DMS53 (cell line): ENCODE data around the gene TRPV2.
A peak's percentile ranks its signal among the peaks of the same experiment; 100 is the strongest.
"Not testable (repeated sequence)": the region's sequence is repeated elsewhere in the genome, so short reads cannot be mapped to it uniquely, and the experiment has no call there.

ENCODE experiments used
- DNase-seq: peaks from one replicate; lab custom pipeline; 2025; lab: John Stamatoyannopoulos, UW

The TRPV2 gene

GRCh38 chr17:16415031-16415924, at the start of gene TRPV2:
Gene TRPV2, plus strand, starts transcription at chr17:16415571. Its CDS starts 2,098 bp downstream, at chr17:16417669.
- peak; percentile 53 for DNase-seq

GRCh38 chr17:16371742-16372141, 43.6 kb upstream of the TRPV2 start:
- peak; percentile 90 for DNase-seq

GRCh38 chr17:16374146-16374938, 41.0 kb upstream of the TRPV2 start:
- DNase-seq: no peak

- DNase-seq: no peak
Observed at GRCh38 chr17:16377941-16378341, 37.4 kb upstream of the TRPV2 start.

- no peak for DNase-seq
Observed at GRCh38 chr17:16378636-16379282, 36.6 kb upstream of the TRPV2 start.

GRCh38 chr17:16379654-16380053, 35.7 kb upstream of the TRPV2 start:
- DNase-seq: no peak

- DNase-seq: peak; percentile 97
Observed at GRCh38 chr17:16380640-16381495, 34.5 kb upstream of the TRPV2 start, which contains the start of gene UBB. Gene UBB, plus strand, starts transcription at chr17:16381091. Its CDS starts 817 bp downstream, at chr17:16381908.

GRCh38 chr17:16381496-16381820, 33.9 kb upstream of the TRPV2 start:
- DNase-seq: no peak

- DNase-seq: no peak
Observed at GRCh38 chr17:16383216-16383615, 32.2 kb upstream of the TRPV2 start.

- peak; percentile 15 for DNase-seq
Observed at GRCh38 chr17:16383772-16384287, 31.5 kb upstream of the TRPV2 start.

GRCh38 chr17:16384557-16384956, 30.8 kb upstream of the TRPV2 start:
- DNase-seq: no peak

- DNase-seq: not testable (repeated sequence)
Observed at GRCh38 chr17:16386126-16386507, 29.3 kb upstream of the TRPV2 start.

GRCh38 chr17:16391451-16391850, 23.9 kb upstream of the TRPV2 start:
- no peak for DNase-seq

- DNase-seq: not testable (repeated sequence)
Observed at GRCh38 chr17:16392491-16392890, 22.9 kb upstream of the TRPV2 start.

GRCh38 chr17:16395887-16396286, 19.5 kb upstream of the TRPV2 start:
- not testable (repeated sequence) for DNase-seq

GRCh38 chr17:16396693-16397092, 18.7 kb upstream of the TRPV2 start:
- peak; percentile 38 for DNase-seq

- peak; percentile 82 for DNase-seq
Observed at GRCh38 chr17:16398270-16399267, 16.8 kb upstream of the TRPV2 start.

GRCh38 chr17:16403847-16404246, 11.5 kb upstream of the TRPV2 start:
- not testable (repeated sequence) for DNase-seq

- DNase-seq: peak; percentile 72
Observed at GRCh38 chr17:16406742-16407674, 8.4 kb upstream of the TRPV2 start.
